Effector memory CD8-positive, alpha-beta T cell (primary cell): Measurements from ENCODE around the gene FHL5.

Source experiments
- ATAC-seq: fragments of 150-1000 bp; cut with Tn5 transposase; replicated peaks from 2 replicates; pipeline ENCODE4 v1.10.0; 2021; ENCODE audit warnings: mild to moderate bottlenecking, moderate library complexity
- DNase-seq, 3 experiments: peaks; one replicate each; pipeline ENCODE4 v3.0.0; 2021
- H3K27ac Mint-ChIP-seq, 2 donors: one replicate each; pipeline ENCODE4 v1.8.0; 2022; ENCODE audit warnings: mild to moderate bottlenecking in 2 of 2, mixed read lengths in 2 of 2, moderate library complexity in 2 of 2
- H3K27me3 Mint-ChIP-seq, 2 donors: one replicate each; pipeline ENCODE4 v1.8.0; 2022; ENCODE audit warnings: mixed read lengths in 2 of 2
- H3K36me3 Mint-ChIP-seq: one replicate; pipeline ENCODE4 v1.8.0; 2022; ENCODE audit warnings: mild to moderate bottlenecking, moderate library complexity, mixed read lengths; ENCODE audit not compliant: insufficient read depth
- H3K4me1 Mint-ChIP-seq, 2 donors: one replicate each; pipeline ENCODE4 v1.8.0; 2022; ENCODE audit warnings: low read depth in 2 of 2, mixed read lengths in 2 of 2
- H3K4me3 Mint-ChIP-seq, 2 donors: one replicate each; pipeline ENCODE4 v1.8.0; 2022; ENCODE audit warnings: mild to moderate bottlenecking in 2 of 2, mixed read lengths in 2 of 2, moderate library complexity in 2 of 2
- H3K9me3 Mint-ChIP-seq, 2 donors: one replicate each; pipeline ENCODE4 v1.8.0; 2022; ENCODE audit warnings: mixed read lengths in 2 of 2

The FHL5 gene

GRCh38 chr6:96563853-96564252 is 925 bp downstream of the FHL5 start:
- H3K4me1 Mint-ChIP-seq = no peaks in the 10 kb centered on the region

GRCh38 chr6:96570053-96570452 is 7.1 kb downstream of the FHL5 start:
- Mint-ChIP-seq H3K36me3 (no peaks in the 10 kb centered on the region), H3K4me3 (no peak overlapping the region), H3K9me3 (peaks cover 7 to 29% of the 10 kb centered on the region in 2 donors), H3K4me1 (no peaks in the 10 kb centered on the region), H3K27ac (no peak overlapping the region), H3K27me3 (peaks cover 13 to 44% of the 10 kb centered on the region in 2 donors)
- ATAC-seq (no peak), DNase-seq (no peak)

More at GRCh38 chr6:96563853-96564252, 925 bp downstream of the FHL5 start:
- H3K9me3 Mint-ChIP-seq = peaks cover 0 to under 1% of the 10 kb centered on the region in 2 donors
- ATAC-seq = no peak
- peaks cover 0 to 18% of the 10 kb centered on the region in 2 donors for H3K27me3 Mint-ChIP-seq
- no peak overlapping the region for H3K27ac Mint-ChIP-seq
- H3K4me3 Mint-ChIP-seq = no peak overlapping the region
- DNase-seq = no peak
- no peaks in the 10 kb centered on the region for H3K36me3 Mint-ChIP-seq

GRCh38 chr6:96571551-96571950 is 8.6 kb downstream of the FHL5 start:
- Mint-ChIP-seq H3K36me3 (no peaks in the 10 kb centered on the region), H3K9me3 (peaks cover 7 to 29% of the 10 kb centered on the region in 2 donors), H3K4me1 (no peaks in the 10 kb centered on the region), H3K27me3 (peaks cover 13 to 48% of the 10 kb centered on the region in 2 donors), H3K4me3 (no peak overlapping the region), H3K27ac (no peak overlapping the region)
- no peak for ATAC-seq
- DNase-seq = no peak

GRCh38 chr6:96575359-96575758 is 12.4 kb downstream of the FHL5 start:
- Mint-ChIP-seq H3K27me3 (peaks cover 23 to 30% of the 10 kb centered on the region in 2 donors), H3K4me3 (no peak overlapping the region), H3K4me1 (no peaks in the 10 kb centered on the region), H3K36me3 (no peaks in the 10 kb centered on the region), H3K9me3 (peaks cover 0 to 19% of the 10 kb centered on the region in 2 donors), H3K27ac (no peak overlapping the region)
- DNase-seq = no peak
- no peak for ATAC-seq

GRCh38 chr6:96576221-96576620 is 13.3 kb downstream of the FHL5 start:
- ATAC-seq (no peak), DNase-seq (no peak)
- no peak overlapping the region for H3K27ac Mint-ChIP-seq

GRCh38 chr6:96582021-96582420 is 19.1 kb downstream of the FHL5 start:
- DNase-seq = no peak
- H3K27me3 Mint-ChIP-seq = peaks cover 13 to 16% of the 10 kb centered on the region in 2 donors
- no peaks in the 10 kb centered on the region for H3K9me3 Mint-ChIP-seq
- H3K4me1 Mint-ChIP-seq = no peaks in the 10 kb centered on the region
- no peak overlapping the region for H3K27ac Mint-ChIP-seq
- no peak for ATAC-seq
- no peaks in the 10 kb centered on the region for H3K36me3 Mint-ChIP-seq
- H3K4me3 Mint-ChIP-seq = no peak overlapping the region

More at GRCh38 chr6:96576221-96576620, 13.3 kb downstream of the FHL5 start:
- H3K4me3 Mint-ChIP-seq = no peak overlapping the region
- no peaks in the 10 kb centered on the region for H3K4me1 Mint-ChIP-seq
- H3K9me3 Mint-ChIP-seq = peaks cover 0 to 10% of the 10 kb centered on the region in 2 donors
- peaks cover 22 to 23% of the 10 kb centered on the region in 2 donors for H3K27me3 Mint-ChIP-seq
- no peaks in the 10 kb centered on the region for H3K36me3 Mint-ChIP-seq

- Mint-ChIP-seq H3K27ac (no peak overlapping the region), H3K27me3 (peaks cover 9 to 16% of the 10 kb centered on the region in 2 donors), H3K36me3 (no peaks in the 10 kb centered on the region), H3K4me1 (no peaks in the 10 kb centered on the region), H3K4me3 (no peak overlapping the region), H3K9me3 (no peaks in the 10 kb centered on the region)
- no peak for DNase-seq
- ATAC-seq = no peak
Measured at GRCh38 chr6:96582436-96582835, 19.5 kb downstream of the FHL5 start.

GRCh38 chr6:96604420-96604819 is 41.5 kb downstream of the FHL5 start:
- DNase-seq (no peak), ATAC-seq (no peak)
- H3K9me3 Mint-ChIP-seq = no peaks in the 10 kb centered on the region
- H3K4me3 Mint-ChIP-seq = no peak overlapping the region
- H3K27ac Mint-ChIP-seq = no peak overlapping the region
- no peaks in the 10 kb centered on the region for H3K36me3 Mint-ChIP-seq
- peaks cover 0 to 24% of the 10 kb centered on the region in 2 donors for H3K27me3 Mint-ChIP-seq
- H3K4me1 Mint-ChIP-seq = no peaks in the 10 kb centered on the region

- H3K4me1 Mint-ChIP-seq = no peaks in the 10 kb centered on the region
- no peak overlapping the region for H3K4me3 Mint-ChIP-seq
- peaks cover 6 to 17% of the 10 kb centered on the region in 2 donors for H3K27me3 Mint-ChIP-seq
- DNase-seq = no peak
- no peak overlapping the region for H3K27ac Mint-ChIP-seq
- H3K9me3 Mint-ChIP-seq = no peaks in the 10 kb centered on the region
- H3K36me3 Mint-ChIP-seq = no peaks in the 10 kb centered on the region
- no peak for ATAC-seq
Measured at GRCh38 chr6:96608074-96608473, 45.1 kb downstream of the FHL5 start.

- H3K4me1 Mint-ChIP-seq = no peaks in the 10 kb centered on the region
- no peaks in the 10 kb centered on the region for H3K36me3 Mint-ChIP-seq
- DNase-seq = no peak
- no peaks in the 10 kb centered on the region for H3K9me3 Mint-ChIP-seq
- no peak overlapping the region for H3K4me3 Mint-ChIP-seq
- no peak for ATAC-seq
- H3K27me3 Mint-ChIP-seq = peaks cover 6 to 18% of the 10 kb centered on the region in 2 donors
- no peak overlapping the region for H3K27ac Mint-ChIP-seq
Measured at GRCh38 chr6:96610019-96610418, 47.1 kb downstream of the FHL5 start.

GRCh38 chr6:96611342-96611991 is 48.5 kb downstream of the FHL5 start:
- DNase-seq (no peak), ATAC-seq (no peak)
- no peak overlapping the region for H3K4me3 Mint-ChIP-seq
- H3K36me3 Mint-ChIP-seq = no peaks in the 10 kb centered on the region
- H3K4me1 Mint-ChIP-seq = no peaks in the 10 kb centered on the region
- H3K27me3 Mint-ChIP-seq = peaks cover 6 to 17% of the 10 kb centered on the region in 2 donors
- H3K9me3 Mint-ChIP-seq = no peaks in the 10 kb centered on the region
- H3K27ac Mint-ChIP-seq = no peak overlapping the region

- no peak overlapping the region for H3K27ac Mint-ChIP-seq
- peaks cover 6 to 21% of the 10 kb centered on the region in 2 donors for H3K27me3 Mint-ChIP-seq
- H3K36me3 Mint-ChIP-seq = no peaks in the 10 kb centered on the region
- no peak for ATAC-seq
- no peaks in the 10 kb centered on the region for H3K4me1 Mint-ChIP-seq
- no peaks in the 10 kb centered on the region for H3K9me3 Mint-ChIP-seq
- DNase-seq = no peak
- H3K4me3 Mint-ChIP-seq = no peak overlapping the region
Measured at GRCh38 chr6:96613291-96613999, 50.5 kb downstream of the FHL5 start.

GRCh38 chr6:96620851-96621250 is 57.9 kb downstream of the FHL5 start:
- Mint-ChIP-seq H3K4me1 (peaks cover 0 to 4% of the 10 kb centered on the region in 2 donors), H3K27ac (no peak overlapping the region), H3K36me3 (no peaks in the 10 kb centered on the region), H3K4me3 (no peak overlapping the region), H3K27me3 (peaks cover 0 to 26% of the 10 kb centered on the region in 2 donors), H3K9me3 (no peaks in the 10 kb centered on the region)
- ATAC-seq = no peak
- DNase-seq = no peak

- Mint-ChIP-seq H3K36me3 (no peaks in the 10 kb centered on the region), H3K4me1 (peaks cover 0 to 4% of the 10 kb centered on the region in 2 donors), H3K9me3 (no peaks in the 10 kb centered on the region), H3K4me3 (no peak overlapping the region), H3K27ac (no peak overlapping the region), H3K27me3 (peaks cover 0 to 23% of the 10 kb centered on the region in 2 donors)
- DNase-seq (no peak), ATAC-seq (no peak)
Measured at GRCh38 chr6:96621983-96622382, 59.1 kb downstream of the FHL5 start.
